GM12891 (cell line): ENCODE measurements around the gene TAB2.
"Not testable (repeated sequence)": the region's sequence is repeated elsewhere in the genome, so short reads cannot be mapped to it uniquely, and the experiment has no call there.

Source experiments
- PAX5 ChIP-seq: IDR thresholded peaks from 2 replicates; pipeline ENCODE4 v1.6.1; 2011; ENCODE audit warnings: low read length, moderate library complexity, mild to moderate bottlenecking; ENCODE audit not compliant: insufficient read depth, severe bottlenecking
- POLR2A ChIP-seq: IDR thresholded peaks from 2 replicates; pipeline ENCODE4 v1.6.1; 2011; ENCODE audit warnings: low read depth, low read length, control low read depth
- POLR2AphosphoS5 ChIP-seq: IDR thresholded peaks from 2 replicates; pipeline ENCODE4 v1.6.1; 2011; ENCODE audit warnings: low read depth, low read length, control low read depth
- POU2F2 ChIP-seq: IDR thresholded peaks from 2 replicates; pipeline ENCODE4 v1.6.1; 2011; ENCODE audit warnings: low read depth, mild to moderate bottlenecking, control low read depth, low read length, moderate library complexity
- SPI1 ChIP-seq: IDR thresholded peaks from 2 replicates; pipeline ENCODE4 v1.6.1; 2011; ENCODE audit warnings: low read depth, low read length, control low read depth
- TAF1 ChIP-seq: IDR thresholded peaks from 2 replicates; pipeline ENCODE4 v1.6.1; 2011; ENCODE audit warnings: low read depth, low read length, control low read depth

DNA sequence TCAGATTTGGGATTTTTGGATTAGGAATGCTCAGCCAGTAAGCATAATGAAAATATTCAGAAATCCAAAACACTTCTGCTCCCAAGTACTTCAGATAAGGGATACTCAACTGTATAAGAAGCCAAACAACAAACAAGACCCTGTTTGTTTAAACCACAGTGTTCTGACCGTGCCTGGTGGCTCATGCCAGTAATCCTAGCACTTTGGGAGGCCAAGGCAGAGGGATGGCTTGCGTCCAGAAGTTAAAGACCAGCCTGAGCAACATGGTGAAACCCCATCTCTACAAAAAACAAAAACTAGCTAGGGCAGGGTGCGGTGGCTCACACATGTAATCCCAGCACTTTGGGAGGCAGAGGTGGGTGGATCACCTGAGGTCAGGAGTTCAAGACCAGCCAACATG, 142.7 kb downstream of the TAB2 start:
- TF ChIP-seq POU2F2, POLR2AphosphoS5, POLR2A, SPI1, TAF1, PAX5: not testable (repeated sequence)
